ENCODE measurements around the gene MPZL1.

Gene MPZL1

DNA sequence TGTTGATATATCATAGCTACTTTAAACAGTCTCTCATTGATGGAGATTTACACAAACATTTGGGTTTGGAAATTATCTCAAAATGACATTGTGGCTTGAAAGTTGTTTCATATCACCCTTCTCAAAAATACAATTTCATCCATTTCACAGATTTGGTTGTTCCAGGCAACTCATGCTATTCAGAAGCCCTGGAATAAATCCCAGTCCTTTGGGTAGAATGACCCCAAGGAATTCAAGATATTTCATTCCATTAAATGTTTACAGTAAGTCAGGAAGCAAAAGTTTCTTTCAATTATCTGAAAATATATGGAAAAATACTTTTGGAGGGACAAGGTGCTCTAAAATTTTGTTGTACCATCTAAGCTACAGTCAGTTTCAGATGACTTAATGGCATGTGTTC, 27.1 kb downstream of the MPZL1 start:
- no peaks in the 10 kb centered on the region for H3K27me3 ChIP-seq (ENCODE audit: insufficient read depth, poor library complexity, severe bottlenecking)
- no peak for DNase-seq (ENCODE audit: low read depth in 1 of 2, low spot score in 1 of 2)
- no peak overlapping the region for H3K27ac ChIP-seq (replicated peaks)
- no peak overlapping the region for H3K4me3 ChIP-seq (replicated peaks; ENCODE audit: insufficient read depth, low read length)
- TF ChIP-seq GABPA (IDR thresholded peaks at IDR 0.05; ENCODE audit: low read depth): no peak
- TF ChIP-seq, protein P1, sequence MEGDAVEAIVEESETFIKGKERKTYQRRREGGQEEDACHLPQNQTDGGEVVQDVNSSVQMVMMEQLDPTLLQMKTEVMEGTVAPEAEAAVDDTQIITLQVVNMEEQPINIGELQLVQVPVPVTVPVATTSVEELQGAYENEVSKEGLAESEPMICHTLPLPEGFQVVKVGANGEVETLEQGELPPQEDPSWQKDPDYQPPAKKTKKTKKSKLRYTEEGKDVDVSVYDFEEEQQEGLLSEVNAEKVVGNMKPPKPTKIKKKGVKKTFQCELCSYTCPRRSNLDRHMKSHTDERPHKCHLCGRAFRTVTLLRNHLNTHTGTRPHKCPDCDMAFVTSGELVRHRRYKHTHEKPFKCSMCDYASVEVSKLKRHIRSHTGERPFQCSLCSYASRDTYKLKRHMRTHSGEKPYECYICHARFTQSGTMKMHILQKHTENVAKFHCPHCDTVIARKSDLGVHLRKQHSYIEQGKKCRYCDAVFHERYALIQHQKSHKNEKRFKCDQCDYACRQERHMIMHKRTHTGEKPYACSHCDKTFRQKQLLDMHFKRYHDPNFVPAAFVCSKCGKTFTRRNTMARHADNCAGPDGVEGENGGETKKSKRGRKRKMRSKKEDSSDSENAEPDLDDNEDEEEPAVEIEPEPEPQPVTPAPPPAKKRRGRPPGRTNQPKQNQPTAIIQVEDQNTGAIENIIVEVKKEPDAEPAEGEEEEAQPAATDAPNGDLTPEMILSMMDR (IDR thresholded peaks at IDR 0.05; ENCODE audit: insufficient read depth, low read length): no peak
- no peak for TF ChIP-seq SPI1 (IDR thresholded peaks at IDR 0.05; ENCODE audit: borderline replicate concordance, low read depth)
- TF ChIP-seq, protein P2, sequence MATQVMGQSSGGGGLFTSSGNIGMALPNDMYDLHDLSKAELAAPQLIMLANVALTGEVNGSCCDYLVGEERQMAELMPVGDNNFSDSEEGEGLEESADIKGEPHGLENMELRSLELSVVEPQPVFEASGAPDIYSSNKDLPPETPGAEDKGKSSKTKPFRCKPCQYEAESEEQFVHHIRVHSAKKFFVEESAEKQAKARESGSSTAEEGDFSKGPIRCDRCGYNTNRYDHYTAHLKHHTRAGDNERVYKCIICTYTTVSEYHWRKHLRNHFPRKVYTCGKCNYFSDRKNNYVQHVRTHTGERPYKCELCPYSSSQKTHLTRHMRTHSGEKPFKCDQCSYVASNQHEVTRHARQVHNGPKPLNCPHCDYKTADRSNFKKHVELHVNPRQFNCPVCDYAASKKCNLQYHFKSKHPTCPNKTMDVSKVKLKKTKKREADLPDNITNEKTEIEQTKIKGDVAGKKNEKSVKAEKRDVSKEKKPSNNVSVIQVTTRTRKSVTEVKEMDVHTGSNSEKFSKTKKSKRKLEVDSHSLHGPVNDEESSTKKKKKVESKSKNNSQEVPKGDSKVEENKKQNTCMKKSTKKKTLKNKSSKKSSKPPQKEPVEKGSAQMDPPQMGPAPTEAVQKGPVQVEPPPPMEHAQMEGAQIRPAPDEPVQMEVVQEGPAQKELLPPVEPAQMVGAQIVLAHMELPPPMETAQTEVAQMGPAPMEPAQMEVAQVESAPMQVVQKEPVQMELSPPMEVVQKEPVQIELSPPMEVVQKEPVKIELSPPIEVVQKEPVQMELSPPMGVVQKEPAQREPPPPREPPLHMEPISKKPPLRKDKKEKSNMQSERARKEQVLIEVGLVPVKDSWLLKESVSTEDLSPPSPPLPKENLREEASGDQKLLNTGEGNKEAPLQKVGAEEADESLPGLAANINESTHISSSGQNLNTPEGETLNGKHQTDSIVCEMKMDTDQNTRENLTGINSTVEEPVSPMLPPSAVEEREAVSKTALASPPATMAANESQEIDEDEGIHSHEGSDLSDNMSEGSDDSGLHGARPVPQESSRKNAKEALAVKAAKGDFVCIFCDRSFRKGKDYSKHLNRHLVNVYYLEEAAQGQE (IDR thresholded peaks at IDR 0.05; ENCODE audit: insufficient replicate concordance, low read depth): no peak
- no peak for TF ChIP-seq POLR2AphosphoS5 (IDR thresholded peaks at IDR 0.05; ENCODE audit: low read depth)

DNA sequence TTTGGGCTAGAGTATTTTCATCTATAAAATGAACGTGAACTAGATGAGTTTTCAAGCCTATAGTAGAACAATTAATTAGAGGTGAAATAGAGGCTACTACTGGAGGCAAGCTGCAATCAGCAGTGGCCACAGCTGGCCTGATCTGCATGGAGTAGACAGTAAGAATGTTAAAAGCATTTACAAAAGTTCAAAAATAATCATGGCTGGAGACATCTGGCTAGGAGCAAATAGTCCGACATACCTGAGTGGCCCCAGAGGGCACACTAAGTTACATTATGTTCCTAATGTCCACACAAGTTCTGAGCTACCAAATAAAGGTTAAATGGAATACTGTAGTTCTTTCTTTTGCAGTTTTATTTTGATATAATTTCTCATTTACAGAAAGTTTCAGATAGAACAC, 28.0 kb downstream of the MPZL1 start:
- Histone ChIP-seq H3K27ac (replicated peaks) (no peak overlapping the region), H3K27me3 (ENCODE audit: insufficient read depth, poor library complexity, severe bottlenecking) (no peaks in the 10 kb centered on the region), H3K4me3 (replicated peaks; ENCODE audit: insufficient read depth, low read length) (no peak overlapping the region)
- TF ChIP-seq POLR2AphosphoS5 (IDR thresholded peaks at IDR 0.05; ENCODE audit: low read depth) (no peak), GABPA (IDR thresholded peaks at IDR 0.05; ENCODE audit: low read depth) (no peak), SPI1 (IDR thresholded peaks at IDR 0.05; ENCODE audit: borderline replicate concordance, low read depth) (no peak)
- TF ChIP-seq, protein P1 (IDR thresholded peaks at IDR 0.05; ENCODE audit: insufficient read depth, low read length): no peak
- TF ChIP-seq, protein P2 (IDR thresholded peaks at IDR 0.05; ENCODE audit: insufficient replicate concordance, low read depth): no peak
- no peak for DNase-seq (ENCODE audit: low read depth in 1 of 2, low spot score in 1 of 2)

DNA sequence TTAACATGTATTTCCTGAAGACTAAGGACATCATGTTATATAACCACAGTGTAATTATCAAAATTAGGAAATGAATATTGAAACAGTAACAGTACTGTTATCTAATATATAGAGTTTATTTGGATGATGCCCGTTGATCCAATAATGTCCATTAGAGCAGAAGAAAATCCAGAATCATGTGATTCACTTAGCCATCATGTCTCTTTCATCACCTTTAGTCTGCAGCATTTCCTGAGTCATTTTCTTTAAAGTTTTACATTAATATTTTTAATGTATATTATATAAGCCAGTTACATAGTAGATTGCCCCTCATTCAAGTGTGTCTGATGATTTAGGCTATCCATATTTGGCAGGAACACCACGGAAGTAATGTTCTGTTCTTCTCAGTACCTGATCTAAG, 28.9 kb downstream of the MPZL1 start:
- DNase-seq (ENCODE audit: low read depth in 1 of 2, low spot score in 1 of 2): no peak
- no peak for TF ChIP-seq SPI1 (IDR thresholded peaks at IDR 0.05; ENCODE audit: borderline replicate concordance, low read depth)
- no peak for TF ChIP-seq GABPA (IDR thresholded peaks at IDR 0.05; ENCODE audit: low read depth)
- TF ChIP-seq, protein P2 (IDR thresholded peaks at IDR 0.05; ENCODE audit: insufficient replicate concordance, low read depth): no peak
- no peak for TF ChIP-seq POLR2AphosphoS5 (IDR thresholded peaks at IDR 0.05; ENCODE audit: low read depth)
- TF ChIP-seq, protein P1 (IDR thresholded peaks at IDR 0.05; ENCODE audit: insufficient read depth, low read length): no peak
- Histone ChIP-seq H3K27me3 (ENCODE audit: insufficient read depth, poor library complexity, severe bottlenecking) (no peaks in the 10 kb centered on the region), H3K27ac (replicated peaks) (peak overlapping the region; percentile 25), H3K4me3 (replicated peaks; ENCODE audit: insufficient read depth, low read length) (no peak overlapping the region)

All from HL-60 (cell line).